ENCODE measurements around the gene SLF2. TPM values are rescaled to one million over a fixed set of nuclear protein-coding genes. Genes with fewer than 3 reads are reported as not detected.

SLF2 gene
- total RNA-seq, 2 donors from 2014 or later: 14.6 to 41.6 TPM

DNA sequence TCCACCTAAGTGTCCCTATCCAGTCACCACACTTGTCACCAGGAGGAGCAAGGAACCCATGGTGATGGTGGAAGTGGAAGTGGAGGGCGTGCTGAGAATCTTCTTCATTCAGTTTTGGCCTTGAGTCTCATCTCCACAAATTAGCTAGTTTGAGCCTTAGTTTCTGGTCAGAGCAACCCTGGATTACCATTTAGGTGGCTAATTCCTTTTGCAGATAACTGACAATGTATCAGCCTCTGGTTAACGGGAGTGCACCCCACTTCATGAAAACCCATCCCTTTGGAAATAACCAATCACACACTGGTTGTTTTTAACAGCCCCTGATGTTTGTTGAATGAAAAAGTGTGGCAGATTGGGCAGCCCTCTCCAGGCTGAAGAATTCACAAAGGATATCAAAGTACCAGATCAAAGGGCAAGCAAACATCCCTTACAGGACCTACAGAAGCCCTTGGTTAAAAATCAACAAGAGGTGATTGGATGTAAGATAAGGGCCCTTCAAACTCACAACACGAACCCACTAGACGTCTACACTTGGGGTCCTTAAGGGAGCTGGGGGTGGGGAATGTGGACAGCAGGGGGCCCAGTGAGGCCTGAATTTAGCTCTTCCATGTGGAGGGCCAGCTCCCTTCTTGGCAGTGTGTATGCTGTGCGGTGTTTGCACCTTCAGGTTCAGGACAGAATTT, 37.1 kb upstream of the SLF2 start:
- no peak for TF ChIP-seq CTCF (IDR thresholded peaks at IDR 0.05)
- H3K9me3 ChIP-seq: no peaks in the 10 kb centered on the region
- H3K36me3 ChIP-seq: no peaks in the 10 kb centered on the region
- ATAC-seq (ENCODE audit: insufficient number of reproducible peaks, low FRiP score, low read depth) (no peak), DNase-seq (ENCODE audit: low spot score) (no peak)
- no peaks in the 10 kb centered on the region for H3K4me1 ChIP-seq (ENCODE audit: control insufficient read depth in 1 of 2, low read depth in 2 of 2)
- H3K4me3 ChIP-seq: no peak overlapping the region
- H3K27me3 ChIP-seq (replicated peaks; ENCODE audit: insufficient read depth): no peaks in the 10 kb centered on the region
- H3K27ac ChIP-seq: no peak overlapping the region

DNA sequence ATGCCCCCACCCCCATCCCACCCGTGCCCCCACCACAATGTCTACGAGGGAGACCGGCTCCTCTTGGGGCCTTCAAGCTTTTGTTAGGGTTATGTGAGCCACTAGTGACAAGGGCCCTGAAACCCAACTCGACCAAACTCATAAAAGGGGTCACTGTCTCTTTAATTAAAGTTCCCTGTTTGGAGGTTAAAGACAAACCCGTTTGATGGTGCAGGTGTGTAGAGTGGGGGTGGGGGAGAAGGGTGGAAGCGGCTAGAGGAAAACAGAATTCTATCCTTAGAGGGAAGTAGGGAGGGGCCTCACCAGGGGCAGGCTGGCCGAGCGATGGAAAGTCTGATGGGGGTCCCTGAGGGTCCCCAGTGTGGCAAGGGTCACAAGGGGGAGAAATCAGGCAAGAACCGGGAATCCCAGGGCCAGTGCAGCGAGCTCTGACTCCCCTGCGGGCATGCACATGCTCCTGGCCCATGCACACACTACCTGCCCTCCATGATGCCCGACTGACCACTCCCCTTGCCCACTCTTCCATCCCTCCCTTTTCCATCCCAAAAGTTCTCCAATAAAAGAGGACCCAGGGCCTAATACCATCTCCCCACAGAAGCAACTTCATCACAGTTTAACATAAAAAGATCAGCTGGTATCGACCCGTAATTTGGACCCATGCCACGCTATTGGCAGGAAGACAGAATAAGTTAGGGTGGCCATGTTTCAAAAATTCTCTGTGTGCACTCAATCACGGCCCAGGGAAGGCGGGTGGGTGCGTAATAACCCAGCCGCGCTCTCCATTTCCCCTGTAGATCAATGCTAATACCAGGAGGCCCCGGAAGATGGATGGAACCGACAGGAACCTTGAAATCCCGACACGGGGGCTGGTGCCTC, 35.9 kb upstream of the SLF2 start:
- H3K4me1 ChIP-seq (ENCODE audit: control insufficient read depth in 1 of 2, low read depth in 2 of 2): no peaks in the 10 kb centered on the region
- H3K36me3 ChIP-seq: no peaks in the 10 kb centered on the region
- no peaks in the 10 kb centered on the region for H3K27me3 ChIP-seq (replicated peaks; ENCODE audit: insufficient read depth)
- no peak for TF ChIP-seq CTCF (IDR thresholded peaks at IDR 0.05)
- no peaks in the 10 kb centered on the region for H3K9me3 ChIP-seq
- DNase-seq (ENCODE audit: low spot score): no peak
- H3K27ac ChIP-seq: no peak overlapping the region
- ATAC-seq (ENCODE audit: insufficient number of reproducible peaks, low FRiP score, low read depth): no peak
- H3K4me3 ChIP-seq: no peak overlapping the region

DNA sequence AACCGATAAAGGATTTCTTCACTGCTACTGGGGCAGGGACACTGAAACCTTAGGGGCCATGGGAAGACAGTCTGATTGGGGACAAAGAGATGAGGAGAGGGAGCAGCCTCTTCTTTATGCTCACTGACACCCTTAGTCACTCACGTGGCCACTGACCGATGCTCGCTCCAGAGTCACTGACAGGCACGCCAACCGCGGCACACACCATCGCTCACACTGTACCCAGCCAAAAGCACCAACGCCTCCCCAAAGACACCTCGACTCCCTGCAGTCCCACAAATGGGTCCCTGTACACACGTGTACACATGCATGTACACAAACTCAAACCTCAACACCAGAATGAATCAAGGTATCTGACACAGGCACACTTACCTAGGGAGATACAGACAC, 35.3 kb upstream of the SLF2 start:
- Histone ChIP-seq H3K9me3 (no peaks in the 10 kb centered on the region), H3K4me3 (no peak overlapping the region), H3K27me3 (replicated peaks; ENCODE audit: insufficient read depth) (no peaks in the 10 kb centered on the region), H3K27ac (no peak overlapping the region), H3K36me3 (no peaks in the 10 kb centered on the region), H3K4me1 (ENCODE audit: control insufficient read depth in 1 of 2, low read depth in 2 of 2) (peaks cover 0 to 6% of the 10 kb centered on the region in 2 donors)
- DNase-seq (ENCODE audit: low spot score): no peak
- TF ChIP-seq CTCF (IDR thresholded peaks at IDR 0.05): no peak
- no peak for ATAC-seq (ENCODE audit: insufficient number of reproducible peaks, low FRiP score, low read depth)

DNA sequence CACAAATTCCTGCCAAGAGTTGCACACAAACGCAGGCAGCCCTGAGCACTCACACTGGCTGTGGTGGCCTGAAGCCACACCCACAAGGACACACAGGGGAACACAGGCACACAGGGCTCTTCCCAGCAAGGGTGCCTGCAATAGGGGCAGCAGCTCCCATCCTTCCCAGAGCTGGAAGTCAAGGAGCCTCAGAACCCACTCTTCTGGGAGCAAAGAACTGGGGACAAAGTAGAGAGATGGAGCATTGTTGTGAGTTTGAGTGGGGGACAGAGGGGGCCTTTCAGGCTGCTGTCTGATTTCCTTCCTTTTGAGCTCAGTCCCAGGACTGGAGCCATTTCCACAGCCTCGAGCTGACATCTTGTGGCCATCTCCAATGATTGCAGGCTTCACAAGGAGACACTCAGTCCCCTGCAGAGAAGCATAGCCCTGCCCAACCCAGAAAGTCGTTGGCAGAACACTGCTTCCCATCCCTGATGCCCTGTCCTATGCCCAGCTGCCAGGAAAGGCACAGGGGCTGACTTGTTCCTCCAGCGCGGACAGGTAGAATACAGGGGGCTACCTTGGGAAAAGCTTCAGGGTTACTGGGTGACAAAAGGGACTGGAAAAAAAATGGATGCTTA, 34.4 kb upstream of the SLF2 start:
- Histone ChIP-seq H3K27me3 (replicated peaks; ENCODE audit: insufficient read depth) (no peaks in the 10 kb centered on the region), H3K36me3 (no peaks in the 10 kb centered on the region), H3K4me3 (no peak overlapping the region), H3K27ac (no peak overlapping the region), H3K9me3 (no peaks in the 10 kb centered on the region), H3K4me1 (ENCODE audit: control insufficient read depth in 1 of 2, low read depth in 2 of 2) (peaks cover 0 to 8% of the 10 kb centered on the region in 2 donors)
- TF ChIP-seq CTCF (IDR thresholded peaks at IDR 0.05): no peak
- DNase-seq (ENCODE audit: low spot score) (no peak), ATAC-seq (ENCODE audit: insufficient number of reproducible peaks, low FRiP score, low read depth) (no peak)

GRCh38 chr10:100879741-100880360, 32.9 kb upstream of the SLF2 start:
- DNase-seq (ENCODE audit: low spot score) (no peak), ATAC-seq (ENCODE audit: insufficient number of reproducible peaks, low FRiP score, low read depth) (no peak)
- Histone ChIP-seq H3K27me3 (replicated peaks; ENCODE audit: insufficient read depth) (no peaks in the 10 kb centered on the region), H3K36me3 (no peaks in the 10 kb centered on the region), H3K27ac (no peak overlapping the region), H3K9me3 (no peaks in the 10 kb centered on the region), H3K4me3 (no peak overlapping the region), H3K4me1 (ENCODE audit: control insufficient read depth in 1 of 2, low read depth in 2 of 2) (peaks cover 0 to 8% of the 10 kb centered on the region in 2 donors)
- TF ChIP-seq CTCF (IDR thresholded peaks at IDR 0.05): no peak
